Neutrophil (primary cell): Measurements from ENCODE around the gene SLC28A3.

ENCODE experiments used
- H3K27ac ChIP-seq: fragments of 200-600 bp; sonication (generic); 2 replicates; pipeline ENCODE4 v1.5.1; 2016; ENCODE audit warnings: mild to moderate bottlenecking, moderate library complexity
- H3K27me3 ChIP-seq: fragments of 200-600 bp; sonication (generic); 2 replicates; pipeline ENCODE4 v1.6.0; 2016; ENCODE audit warnings: mild to moderate bottlenecking
- H3K36me3 ChIP-seq: fragments of 200-600 bp; sonication (generic); 2 replicates; pipeline ENCODE4 v1.5.1; 2017
- H3K4me1 ChIP-seq, 2 experiments: fragments of 200-600 bp in 1 of 2; sonication (generic) in 1 of 2; 1 replicate in 1 of 2; 2 replicates in 1 of 2; pipeline versions ENCODE4 v1.5.1 to v1.6.1; 2013 to 2016; ENCODE audit warnings: low read depth in 1 of 2, low read length in 1 of 2, mild to moderate bottlenecking in 1 of 2, moderate library complexity in 1 of 2; ENCODE audit not compliant: control insufficient read depth in 1 of 2, insufficient read depth in 1 of 2
- H3K4me3 ChIP-seq, 2 experiments: fragments of 200-600 bp in 1 of 2; sonication (generic) in 1 of 2; 1 replicate in 1 of 2; 2 replicates in 1 of 2; pipeline ENCODE4 v1.5.1; 2013 to 2016; ENCODE audit warnings: low read depth in 1 of 2, low read length in 1 of 2, mild to moderate bottlenecking in 1 of 2, moderate library complexity in 1 of 2
- H3K9me3 ChIP-seq: fragments of 200-600 bp; sonication (generic); 2 replicates; pipeline ENCODE4 v1.5.1; 2016
- CTCF ChIP-seq: fragments of 200-600 bp; sonication (generic); IDR thresholded peaks from 2 replicates; pipeline ENCODE4 v1.5.1; 2016; ENCODE audit warnings: antibody characterized with exemption

SLC28A3 gene

DNA sequence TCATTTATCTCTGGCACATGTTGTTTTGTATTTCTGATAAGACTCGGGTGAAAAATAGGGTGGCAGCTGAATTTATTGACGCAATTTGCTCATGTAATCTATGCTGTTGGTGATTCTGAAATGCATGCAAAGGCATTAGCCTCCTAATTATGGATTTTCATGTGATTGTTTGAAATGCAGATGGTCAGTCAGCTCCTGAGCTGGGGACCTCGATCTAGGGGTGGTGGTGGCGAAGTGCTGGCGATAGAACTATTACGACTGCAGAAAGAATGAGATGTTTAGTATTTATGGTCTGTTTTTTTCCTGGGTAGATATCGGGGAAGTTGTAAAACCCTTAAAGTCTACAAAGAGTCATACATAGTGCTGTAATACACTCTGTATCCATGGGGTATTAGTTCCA is 88.6 kb downstream of the SLC28A3 start:
- H3K4me3 ChIP-seq = no peak overlapping the region
- no peaks in the 10 kb centered on the region for H3K36me3 ChIP-seq
- no peak for TF ChIP-seq CTCF
- H3K27ac ChIP-seq = no peak overlapping the region
- peaks cover 7% of the 10 kb centered on the region for H3K27me3 ChIP-seq
- H3K4me1 ChIP-seq = no peaks in the 10 kb centered on the region
- H3K9me3 ChIP-seq = no peaks in the 10 kb centered on the region

GRCh38 chr9:84241817-84242373 is 98.7 kb downstream of the SLC28A3 start:
- no peak overlapping the region for H3K27ac ChIP-seq
- no peaks in the 10 kb centered on the region for H3K4me1 ChIP-seq
- no peaks in the 10 kb centered on the region for H3K36me3 ChIP-seq
- no peak for TF ChIP-seq CTCF
- H3K9me3 ChIP-seq = no peaks in the 10 kb centered on the region
- no peaks in the 10 kb centered on the region for H3K27me3 ChIP-seq
- no peak overlapping the region for H3K4me3 ChIP-seq

DNA sequence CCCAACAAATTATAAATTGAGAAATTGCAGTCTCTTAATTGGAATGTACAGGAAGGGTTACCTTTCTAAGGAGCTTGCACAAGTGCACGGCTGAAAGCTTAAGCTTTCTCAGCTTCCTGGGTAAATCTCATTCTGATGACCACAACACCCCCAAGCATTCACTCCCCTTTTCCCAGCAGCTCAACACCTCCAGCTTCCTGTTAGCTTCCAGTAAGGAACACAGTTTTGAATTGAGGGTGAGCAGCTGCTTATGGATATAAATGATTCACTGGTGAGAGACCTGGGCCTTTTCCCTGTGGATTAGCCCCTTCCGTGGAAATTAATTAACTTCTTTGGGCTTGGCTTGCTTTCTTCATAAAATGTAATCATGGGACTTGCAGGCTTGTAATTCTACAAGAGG is 101.2 kb downstream of the SLC28A3 start:
- no peak for TF ChIP-seq CTCF
- Histone ChIP-seq H3K27me3 (no peaks in the 10 kb centered on the region), H3K9me3 (no peaks in the 10 kb centered on the region)

DNA sequence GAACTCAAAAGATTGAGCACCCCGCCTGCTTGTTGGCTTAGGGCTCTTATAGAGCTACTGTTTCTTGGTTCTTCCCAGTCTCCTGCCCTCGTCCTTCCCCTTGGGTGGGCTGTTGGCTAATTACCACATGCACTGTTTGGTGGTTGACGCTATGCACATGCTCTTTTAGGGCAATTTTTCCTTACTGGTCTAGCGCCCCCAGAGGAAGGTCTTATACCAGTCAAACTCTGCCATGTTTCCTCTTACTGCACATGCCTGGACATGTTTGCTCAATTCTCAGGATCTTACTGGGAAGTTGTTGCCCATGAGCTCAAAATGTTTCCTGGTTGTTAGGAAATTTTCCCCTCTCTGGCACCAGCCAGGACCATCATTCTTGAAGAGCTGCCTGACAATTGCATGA is 101.9 kb downstream of the SLC28A3 start:
- H3K9me3 ChIP-seq = no peaks in the 10 kb centered on the region
- no peak overlapping the region for H3K27ac ChIP-seq
- no peak for TF ChIP-seq CTCF
- H3K27me3 ChIP-seq = no peaks in the 10 kb centered on the region
- no peak overlapping the region for H3K4me3 ChIP-seq
- H3K36me3 ChIP-seq = no peaks in the 10 kb centered on the region
- no peaks in the 10 kb centered on the region for H3K4me1 ChIP-seq

More for the DNA sequence above, 101.2 kb downstream of the SLC28A3 start:
- Histone ChIP-seq H3K4me1 (no peaks in the 10 kb centered on the region), H3K36me3 (no peaks in the 10 kb centered on the region), H3K27ac (no peak overlapping the region), H3K4me3 (no peak overlapping the region)

- Histone ChIP-seq H3K36me3 (no peaks in the 10 kb centered on the region), H3K27ac (no peak overlapping the region), H3K4me3 (no peak overlapping the region), H3K9me3 (no peaks in the 10 kb centered on the region), H3K27me3 (peaks cover 7% of the 10 kb centered on the region), H3K4me1 (no peaks in the 10 kb centered on the region)
- no peak for TF ChIP-seq CTCF
Observed at GRCh38 chr9:84235511-84235910, 105.0 kb downstream of the SLC28A3 start.
